ENCODE results near the gene DUS4L.

DNA sequence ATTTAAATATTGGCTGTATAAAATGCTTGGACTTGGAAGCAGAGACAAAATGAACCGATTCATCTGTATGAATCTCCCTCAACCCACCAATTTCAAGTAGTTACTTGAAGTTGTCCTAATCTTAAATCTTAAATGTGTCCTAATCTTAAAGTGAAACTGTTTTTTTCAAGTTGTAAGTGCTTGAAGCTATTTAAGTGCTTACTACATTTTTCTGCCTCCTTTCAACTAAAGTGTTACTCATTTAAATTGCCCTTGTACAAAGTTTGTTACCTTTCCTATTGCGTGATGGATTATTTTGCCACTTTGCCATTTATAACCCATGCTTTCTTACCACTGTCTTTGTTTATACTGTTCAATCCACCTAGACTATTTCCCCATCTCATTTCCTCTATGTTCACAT lies 19.1 kb downstream of the DUS4L start:
- TF ChIP-seq, protein P1, sequence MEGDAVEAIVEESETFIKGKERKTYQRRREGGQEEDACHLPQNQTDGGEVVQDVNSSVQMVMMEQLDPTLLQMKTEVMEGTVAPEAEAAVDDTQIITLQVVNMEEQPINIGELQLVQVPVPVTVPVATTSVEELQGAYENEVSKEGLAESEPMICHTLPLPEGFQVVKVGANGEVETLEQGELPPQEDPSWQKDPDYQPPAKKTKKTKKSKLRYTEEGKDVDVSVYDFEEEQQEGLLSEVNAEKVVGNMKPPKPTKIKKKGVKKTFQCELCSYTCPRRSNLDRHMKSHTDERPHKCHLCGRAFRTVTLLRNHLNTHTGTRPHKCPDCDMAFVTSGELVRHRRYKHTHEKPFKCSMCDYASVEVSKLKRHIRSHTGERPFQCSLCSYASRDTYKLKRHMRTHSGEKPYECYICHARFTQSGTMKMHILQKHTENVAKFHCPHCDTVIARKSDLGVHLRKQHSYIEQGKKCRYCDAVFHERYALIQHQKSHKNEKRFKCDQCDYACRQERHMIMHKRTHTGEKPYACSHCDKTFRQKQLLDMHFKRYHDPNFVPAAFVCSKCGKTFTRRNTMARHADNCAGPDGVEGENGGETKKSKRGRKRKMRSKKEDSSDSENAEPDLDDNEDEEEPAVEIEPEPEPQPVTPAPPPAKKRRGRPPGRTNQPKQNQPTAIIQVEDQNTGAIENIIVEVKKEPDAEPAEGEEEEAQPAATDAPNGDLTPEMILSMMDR (conservative IDR thresholded peaks at IDR 0.05) = no peak
- TF ChIP-seq EZH2 (IDR thresholded peaks at IDR 0.05; ENCODE audit: low read depth) = no peak

All from PC-9 (cell line).